Left ventricle myocardium inferior (tissue), 1 donor: Measurements from ENCODE around the gene TMEM120B. TPM values are rescaled to one million over a fixed set of nuclear protein-coding genes. Genes with fewer than 3 reads are reported as not detected.
A peak's percentile ranks its signal among the peaks of the same experiment; 100 is the strongest.

Experiments used
- DNase-seq: peaks from one replicate; pipeline ENCODE4 v3.0.0-alpha.2; 2020
- H3K27ac ChIP-seq: fragments of 200-600 bp; replicated peaks from 2 replicates; pipeline ENCODE4 v1.8.0; 2021
- H3K27me3 ChIP-seq: fragments of 200-600 bp; 2 replicates; pipeline ENCODE4 v1.8.0; 2021; ENCODE audit warnings: low read depth
- H3K36me3 ChIP-seq: fragments of 200-600 bp; 2 replicates; pipeline ENCODE4 v1.8.0; 2021
- H3K4me1 ChIP-seq: fragments of 200-600 bp; 2 replicates; pipeline ENCODE4 v1.8.0; 2021
- H3K4me3 ChIP-seq: fragments of 200-600 bp; 2 replicates; pipeline ENCODE4 v1.8.0; 2021; ENCODE audit warnings: mild to moderate bottlenecking, moderate library complexity
- H3K9me3 ChIP-seq: fragments of 200-600 bp; replicated peaks from 2 replicates; pipeline ENCODE4 v1.8.0; 2021
- CTCF ChIP-seq: fragments of 200-600 bp; IDR thresholded peaks from 2 replicates; pipeline ENCODE4 v1.8.0; 2021; ENCODE audit warnings: antibody characterized with exemption, mild to moderate bottlenecking, borderline replicate concordance
- intact Hi-C: fragments of 100-400 bp; cut with micrococcal nuclease; formaldehyde crosslinking; loops from one replicate; pipeline ENCODE4 v1.11.0; 2022
- total RNA-seq: library from RNA; stranded (reverse); fragmentation: NEBNext Ultra II Directional; extraction: Animal tissue kit (Norgen Biotek cat#: 25700); gene quantifications from one replicate; pipeline ENCODE4 v1.2.1, GENCODE V29; 2021
- donor health status: DM: no; HTN: yes; CAD: no; lungs with severe emphysema.

Gene TMEM120B
- total RNA-seq, 1 donor from 2014 or later = 9.2 TPM

- peaks cover 22% of the 10 kb centered on the region for H3K4me1 ChIP-seq
- no peaks in the 10 kb centered on the region for H3K9me3 ChIP-seq
- no peak for TF ChIP-seq CTCF
- no peaks in the 10 kb centered on the region for H3K27me3 ChIP-seq
- no peak overlapping the region for H3K4me3 ChIP-seq
- H3K27ac ChIP-seq = no peak overlapping the region
- no peak for DNase-seq
- H3K36me3 ChIP-seq = peaks cover 65% of the 10 kb centered on the region
- intact Hi-C loops = no loop called here
Observed at GRCh38 chr12:121828826-121829225, 116.3 kb downstream of the TMEM120B start.

GRCh38 chr12:121829250-121829918, 116.8 kb downstream of the TMEM120B start:
- intact Hi-C loops = no loop called here
- no peak for DNase-seq
- Histone ChIP-seq H3K9me3 (no peaks in the 10 kb centered on the region), H3K36me3 (peaks cover 59% of the 10 kb centered on the region), H3K4me3 (no peak overlapping the region), H3K27ac (peak overlapping the region; percentile 39), H3K4me1 (peaks cover 22% of the 10 kb centered on the region), H3K27me3 (no peaks in the 10 kb centered on the region)
- peak; percentile 9 for TF ChIP-seq CTCF

DNA sequence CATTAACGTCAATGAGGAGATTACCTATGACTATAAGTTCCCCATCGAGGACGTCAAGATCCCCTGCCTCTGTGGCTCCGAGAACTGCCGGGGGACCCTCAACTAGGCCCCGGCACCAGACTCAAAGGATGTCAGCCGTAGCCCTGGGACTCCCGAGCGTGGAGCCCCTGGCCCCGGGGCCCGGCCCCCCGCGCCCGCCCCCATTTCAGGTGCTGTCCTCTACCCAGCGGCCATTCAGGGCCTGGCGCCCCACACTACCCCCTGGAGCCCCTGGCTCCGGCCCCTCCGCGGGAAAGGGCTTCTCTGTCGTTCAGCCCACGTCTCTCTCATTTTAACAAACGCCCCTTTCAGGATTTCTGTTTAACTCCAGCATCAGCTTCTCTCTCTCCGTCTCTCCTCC, 117.6 kb downstream of the TMEM120B start:
- DNase-seq = no peak
- Histone ChIP-seq H3K4me1 (peaks cover 22% of the 10 kb centered on the region), H3K27me3 (no peaks in the 10 kb centered on the region), H3K4me3 (no peak overlapping the region), H3K36me3 (peaks cover 59% of the 10 kb centered on the region), H3K27ac (peak overlapping the region; percentile 39), H3K9me3 (no peaks in the 10 kb centered on the region)
- no peak for TF ChIP-seq CTCF
- intact Hi-C loops = no loop called here

- TF ChIP-seq CTCF = no peak
- Histone ChIP-seq H3K4me3 (no peak overlapping the region), H3K27me3 (no peaks in the 10 kb centered on the region), H3K36me3 (peaks cover 59% of the 10 kb centered on the region), H3K9me3 (no peaks in the 10 kb centered on the region), H3K4me1 (peaks cover 16% of the 10 kb centered on the region), H3K27ac (no peak overlapping the region)
- DNase-seq = no peak
- intact Hi-C loops = no loop called here
Observed at GRCh38 chr12:121830588-121831265, 118.2 kb downstream of the TMEM120B start.

Other genes starting within 250 kb of the TMEM120B start
- 13.0 TPM for gene KDM2B, start 131.7 kb upstream of the TMEM120B start, total RNA-seq
- 11.4 TPM for gene ORAI1, start 86.2 kb upstream of the TMEM120B start, total RNA-seq
- not detected for gene MORN3, start 43.1 kb upstream of the TMEM120B start, total RNA-seq
- gene RHOF, start 80.9 kb downstream of the TMEM120B start, total RNA-seq = 44.3 TPM
- gene SETD1B, start 91.3 kb downstream of the TMEM120B start, total RNA-seq = 7.9 TPM
- 1.3 TPM for gene HPD, start 146.1 kb downstream of the TMEM120B start, total RNA-seq
- 28.1 TPM for gene PSMD9, start 176.0 kb downstream of the TMEM120B start, total RNA-seq
- gene CFAP251, start 205.8 kb downstream of the TMEM120B start, total RNA-seq = 0.91 TPM